ENCODE measurements around the gene TXNDC15. TPM values are rescaled to one million over a fixed set of nuclear protein-coding genes. Genes with fewer than 3 reads are reported as not detected.

TXNDC15 gene
- total RNA-seq, 1 experiment from 2014 or later, result 47.4 TPM

GRCh38 chr5:134948911-134949310 is 74.7 kb downstream of the TXNDC15 start:
- no peaks in the 10 kb centered on the region for H3K27me3 ChIP-seq (ENCODE audit: control insufficient read depth, insufficient read depth, low read length)
- ChIA-PET CTCF (no interaction called here), POLR2A (no interaction called here)
- H3K27ac ChIP-seq (ENCODE audit: low read length), result no peak overlapping the region
- no TSS peak for BruUV-seq (replicated peaks)
- H3K9me3 ChIP-seq (ENCODE audit: control insufficient read depth, insufficient read depth, low read depth, low read length), result no peaks in the 10 kb centered on the region
- TF ChIP-seq, protein P1, sequence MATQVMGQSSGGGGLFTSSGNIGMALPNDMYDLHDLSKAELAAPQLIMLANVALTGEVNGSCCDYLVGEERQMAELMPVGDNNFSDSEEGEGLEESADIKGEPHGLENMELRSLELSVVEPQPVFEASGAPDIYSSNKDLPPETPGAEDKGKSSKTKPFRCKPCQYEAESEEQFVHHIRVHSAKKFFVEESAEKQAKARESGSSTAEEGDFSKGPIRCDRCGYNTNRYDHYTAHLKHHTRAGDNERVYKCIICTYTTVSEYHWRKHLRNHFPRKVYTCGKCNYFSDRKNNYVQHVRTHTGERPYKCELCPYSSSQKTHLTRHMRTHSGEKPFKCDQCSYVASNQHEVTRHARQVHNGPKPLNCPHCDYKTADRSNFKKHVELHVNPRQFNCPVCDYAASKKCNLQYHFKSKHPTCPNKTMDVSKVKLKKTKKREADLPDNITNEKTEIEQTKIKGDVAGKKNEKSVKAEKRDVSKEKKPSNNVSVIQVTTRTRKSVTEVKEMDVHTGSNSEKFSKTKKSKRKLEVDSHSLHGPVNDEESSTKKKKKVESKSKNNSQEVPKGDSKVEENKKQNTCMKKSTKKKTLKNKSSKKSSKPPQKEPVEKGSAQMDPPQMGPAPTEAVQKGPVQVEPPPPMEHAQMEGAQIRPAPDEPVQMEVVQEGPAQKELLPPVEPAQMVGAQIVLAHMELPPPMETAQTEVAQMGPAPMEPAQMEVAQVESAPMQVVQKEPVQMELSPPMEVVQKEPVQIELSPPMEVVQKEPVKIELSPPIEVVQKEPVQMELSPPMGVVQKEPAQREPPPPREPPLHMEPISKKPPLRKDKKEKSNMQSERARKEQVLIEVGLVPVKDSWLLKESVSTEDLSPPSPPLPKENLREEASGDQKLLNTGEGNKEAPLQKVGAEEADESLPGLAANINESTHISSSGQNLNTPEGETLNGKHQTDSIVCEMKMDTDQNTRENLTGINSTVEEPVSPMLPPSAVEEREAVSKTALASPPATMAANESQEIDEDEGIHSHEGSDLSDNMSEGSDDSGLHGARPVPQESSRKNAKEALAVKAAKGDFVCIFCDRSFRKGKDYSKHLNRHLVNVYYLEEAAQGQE (IDR thresholded peaks at IDR 0.05; ENCODE audit: insufficient read depth in 1 of 2, low read depth in 2 of 2, low read length in 1 of 2), result no peak
- no peak for TF ChIP-seq POLR2AphosphoS5 (IDR thresholded peaks at IDR 0.05; ENCODE audit: low read depth, low read length)
- TF ChIP-seq TCF7L2 (IDR thresholded peaks at IDR 0.05; ENCODE audit: low read depth, low read length), result no peak
- TF ChIP-seq SIN3A (IDR thresholded peaks at IDR 0.05; ENCODE audit: borderline replicate concordance, insufficient read depth, low read depth, low read length), result no peak
- TF ChIP-seq CTCF (IDR thresholded peaks at IDR 0.05), result no peak
- no peak overlapping the region for H3K4me3 ChIP-seq (ENCODE audit: low read depth in 2 of 2, low read length in 2 of 2)
- no peaks in the 10 kb centered on the region for H3K36me3 ChIP-seq (ENCODE audit: control insufficient read depth, insufficient read depth, low read length)
- no peaks in the 10 kb centered on the region for H3K4me1 ChIP-seq (ENCODE audit: control insufficient read depth, insufficient read depth, low read length)
- ATAC-seq, result no peak
- in situ Hi-C loops (cut with HindIII; ENCODE audit: low pct_unique_long_range_greater_than_20kb, low sequenced_read_pairs), result no loop called here
- DNase-seq (ENCODE audit: low read depth, low spot score), result no peak
- intact Hi-C loops (cut with micrococcal nuclease; ENCODE audit: unreplicated experiment), result no loop called here

GRCh38 chr5:134949316-134949715 is 75.1 kb downstream of the TXNDC15 start:
- CTCF ChIA-PET, result no interaction called here
- in situ Hi-C loops (cut with HindIII; ENCODE audit: low pct_unique_long_range_greater_than_20kb, low sequenced_read_pairs), result no loop called here

More at GRCh38 chr5:134949316-134949715, 75.1 kb downstream of the TXNDC15 start:
- DNase-seq (ENCODE audit: low read depth, low spot score), result no peak
- H3K27me3 ChIP-seq (ENCODE audit: control insufficient read depth, insufficient read depth, low read length), result no peaks in the 10 kb centered on the region
- TF ChIP-seq TCF7L2 (IDR thresholded peaks at IDR 0.05; ENCODE audit: low read depth, low read length) (no peak), CTCF (IDR thresholded peaks at IDR 0.05) (no peak), SIN3A (IDR thresholded peaks at IDR 0.05; ENCODE audit: borderline replicate concordance, insufficient read depth, low read depth, low read length) (no peak), POLR2AphosphoS5 (IDR thresholded peaks at IDR 0.05; ENCODE audit: low read depth, low read length) (no peak)
- TF ChIP-seq, protein P1 (IDR thresholded peaks at IDR 0.05; ENCODE audit: insufficient read depth in 1 of 2, low read depth in 2 of 2, low read length in 1 of 2), result no peak
- H3K4me1 ChIP-seq (ENCODE audit: control insufficient read depth, insufficient read depth, low read length), result no peaks in the 10 kb centered on the region
- no peak for ATAC-seq
- POLR2A ChIA-PET, result no interaction called here
- no TSS peak for BruUV-seq (replicated peaks)
- no peaks in the 10 kb centered on the region for H3K9me3 ChIP-seq (ENCODE audit: control insufficient read depth, insufficient read depth, low read depth, low read length)
- no peak overlapping the region for H3K27ac ChIP-seq (ENCODE audit: low read length)
- H3K36me3 ChIP-seq (ENCODE audit: control insufficient read depth, insufficient read depth, low read length), result no peaks in the 10 kb centered on the region
- intact Hi-C loops (cut with micrococcal nuclease; ENCODE audit: unreplicated experiment), result no loop called here
- H3K4me3 ChIP-seq (ENCODE audit: low read depth in 2 of 2, low read length in 2 of 2), result no peak overlapping the region

Small RNA genes within 50 kb of the gene (microRNA-seq; reads per million reads assigned to microRNA genes)
- not detected for gene MIR4461 (ENCODE audit: unreplicated experiment)

Other genes with a start within 250 kb of the TXNDC15 start
- gene SAR1B, start 241.5 kb upstream of the TXNDC15 start, total RNA-seq (2021; ENCODE audit: unreplicated experiment), result 68.8 TPM
- gene SEC24A, start 225.6 kb upstream of the TXNDC15 start, total RNA-seq (2021; ENCODE audit: unreplicated experiment), result 22.7 TPM
- 28.3 TPM for gene CAMLG, start 135.8 kb upstream of the TXNDC15 start, total RNA-seq (2021; ENCODE audit: unreplicated experiment)
- 90.8 TPM for gene DDX46, start 115.6 kb upstream of the TXNDC15 start, total RNA-seq (2021; ENCODE audit: unreplicated experiment)
- gene C5orf24, start 28.4 kb upstream of the TXNDC15 start, total RNA-seq (2021; ENCODE audit: unreplicated experiment), result 51.7 TPM
- 19.8 TPM for gene PCBD2, start 30.8 kb downstream of the TXNDC15 start, total RNA-seq (2021; ENCODE audit: unreplicated experiment)
- gene CATSPER3, start 93.5 kb downstream of the TXNDC15 start, total RNA-seq (2021; ENCODE audit: unreplicated experiment), result 0.69 TPM
- 41.5 TPM for gene PITX1, start 159.9 kb downstream of the TXNDC15 start, total RNA-seq (2021; ENCODE audit: unreplicated experiment)